Gastroesophageal sphincter (tissue), 3 donors: ENCODE data around the gene HIGD2A.

Experiments
- EP300 ChIP-seq: sonication (generic); formaldehyde crosslinking; IDR thresholded peaks from one replicate; pipeline ENCODE4 v1.6.1; 2017; ENCODE audit warnings: antibody characterized with exemption, mild to moderate bottlenecking
- POLR2A ChIP-seq, 2 donors: fragments of 450-650 bp; IDR thresholded peaks; one replicate each; pipeline ENCODE4 v1.6.1; 2017; ENCODE audit warnings: antibody characterized with exemption in 2 of 2, mild to moderate bottlenecking in 2 of 2, moderate library complexity in 1 of 2
- TF ChIP-seq, protein P1 (sequence below), 4 experiments: fragments of 200-600 bp in 2 of 4; fragments of 450-650 bp in 2 of 4; sonication (generic) in 1 of 4; IDR thresholded peaks; one replicate each; pipeline ENCODE4 v1.5.1; 2017 to 2019; ENCODE audit warnings: antibody characterized with exemption in 4 of 4, mild to moderate bottlenecking in 2 of 4, moderate library complexity in 2 of 4

DNA sequence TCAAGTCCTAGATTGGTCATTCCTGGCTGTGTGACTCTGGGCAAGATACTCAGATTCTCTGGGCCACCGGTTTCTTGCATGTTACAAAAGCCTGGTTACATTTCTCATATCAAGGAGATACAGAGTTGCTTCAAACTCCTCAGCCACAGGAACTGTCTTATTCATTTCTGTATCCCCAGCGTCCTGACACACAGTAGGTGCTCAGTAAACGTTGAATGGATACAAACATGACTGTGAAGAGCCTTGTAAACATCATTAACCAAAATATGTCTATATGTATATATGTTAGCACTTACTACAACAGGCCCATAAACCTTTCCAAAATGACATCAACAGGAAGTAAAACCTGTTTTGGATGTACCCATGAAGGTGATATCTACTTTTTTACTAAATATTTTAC lies 26.2 kb downstream of the HIGD2A start:
- TF ChIP-seq, protein P1, sequence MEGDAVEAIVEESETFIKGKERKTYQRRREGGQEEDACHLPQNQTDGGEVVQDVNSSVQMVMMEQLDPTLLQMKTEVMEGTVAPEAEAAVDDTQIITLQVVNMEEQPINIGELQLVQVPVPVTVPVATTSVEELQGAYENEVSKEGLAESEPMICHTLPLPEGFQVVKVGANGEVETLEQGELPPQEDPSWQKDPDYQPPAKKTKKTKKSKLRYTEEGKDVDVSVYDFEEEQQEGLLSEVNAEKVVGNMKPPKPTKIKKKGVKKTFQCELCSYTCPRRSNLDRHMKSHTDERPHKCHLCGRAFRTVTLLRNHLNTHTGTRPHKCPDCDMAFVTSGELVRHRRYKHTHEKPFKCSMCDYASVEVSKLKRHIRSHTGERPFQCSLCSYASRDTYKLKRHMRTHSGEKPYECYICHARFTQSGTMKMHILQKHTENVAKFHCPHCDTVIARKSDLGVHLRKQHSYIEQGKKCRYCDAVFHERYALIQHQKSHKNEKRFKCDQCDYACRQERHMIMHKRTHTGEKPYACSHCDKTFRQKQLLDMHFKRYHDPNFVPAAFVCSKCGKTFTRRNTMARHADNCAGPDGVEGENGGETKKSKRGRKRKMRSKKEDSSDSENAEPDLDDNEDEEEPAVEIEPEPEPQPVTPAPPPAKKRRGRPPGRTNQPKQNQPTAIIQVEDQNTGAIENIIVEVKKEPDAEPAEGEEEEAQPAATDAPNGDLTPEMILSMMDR (IDR thresholded peaks at IDR 0.05): no peak
- TF ChIP-seq POLR2A (IDR thresholded peaks at IDR 0.05) (no peak), EP300 (no peak)
